Osteocyte (in vitro differentiated cells): ENCODE results near the gene ENKUR. TPM values are rescaled to one million over a fixed set of nuclear protein-coding genes. Genes with fewer than 3 reads are reported as not detected.

ENCODE experiments used
- DNase-seq: peaks from one replicate; pipeline ENCODE4 v3.0.0; 2021; ENCODE audit warnings: mixed read lengths; ENCODE audit not compliant: unreplicated experiment; ENCODE audit errors: extremely low spot score
- H3K27ac Mint-ChIP-seq: one replicate; pipeline ENCODE4 v1.8.0; 2021; ENCODE audit warnings: mild to moderate bottlenecking, mixed read lengths; ENCODE audit not compliant: unreplicated experiment
- H3K27me3 Mint-ChIP-seq: one replicate; pipeline ENCODE4 v1.8.0; 2021; ENCODE audit warnings: mixed read lengths; ENCODE audit not compliant: unreplicated experiment
- H3K36me3 Mint-ChIP-seq: one replicate; pipeline ENCODE4 v1.8.0; 2021; ENCODE audit warnings: mixed read lengths; ENCODE audit not compliant: unreplicated experiment
- H3K4me1 Mint-ChIP-seq: one replicate; pipeline ENCODE4 v1.8.0; 2021; ENCODE audit warnings: mixed read lengths; ENCODE audit not compliant: unreplicated experiment
- H3K4me3 Mint-ChIP-seq: one replicate; pipeline ENCODE4 v1.8.0; 2021; ENCODE audit warnings: mild to moderate bottlenecking, moderate library complexity, mixed read lengths; ENCODE audit not compliant: unreplicated experiment
- H3K9me3 Mint-ChIP-seq: one replicate; pipeline ENCODE4 v1.8.0; 2021; ENCODE audit warnings: mixed read lengths; ENCODE audit not compliant: unreplicated experiment
- CTCF ChIP-seq: fragments of 200-600 bp; sonication (generic); IDR thresholded peaks from 2 replicates; pipeline ENCODE4 v1.5.0; 2021; ENCODE audit warnings: antibody characterized with exemption, mild to moderate bottlenecking, moderate library complexity
- total RNA-seq: library from RNA; stranded (reverse); gene quantifications from 2 replicates; pipeline ENCODE4 v1.2.1, GENCODE V29; 2021

Gene ENKUR
- total RNA-seq, 1 donor from 2014 or later, result 0.62 TPM

- Mint-ChIP-seq H3K27ac (no peak overlapping the region), H3K4me3 (no peak overlapping the region), H3K9me3 (no peaks in the 10 kb centered on the region), H3K4me1 (peaks cover 2% of the 10 kb centered on the region), H3K27me3 (peaks cover 16% of the 10 kb centered on the region), H3K36me3 (no peaks in the 10 kb centered on the region)
- no peak for TF ChIP-seq CTCF
- no peak for DNase-seq
Observed at GRCh38 chr10:24982319-24983112, 33.4 kb downstream of the ENKUR start.

GRCh38 chr10:24981161-24981710, 34.7 kb downstream of the ENKUR start:
- DNase-seq, result no peak
- Mint-ChIP-seq H3K4me3 (no peak overlapping the region), H3K27ac (no peak overlapping the region), H3K27me3 (peaks cover 16% of the 10 kb centered on the region), H3K9me3 (no peaks in the 10 kb centered on the region), H3K4me1 (no peaks in the 10 kb centered on the region), H3K36me3 (no peaks in the 10 kb centered on the region)
- TF ChIP-seq CTCF, result no peak

GRCh38 chr10:24979685-24980084, 36.3 kb downstream of the ENKUR start:
- Mint-ChIP-seq H3K36me3 (no peaks in the 10 kb centered on the region), H3K4me1 (peaks cover 9% of the 10 kb centered on the region), H3K27ac (no peak overlapping the region), H3K27me3 (peaks cover 16% of the 10 kb centered on the region), H3K9me3 (no peaks in the 10 kb centered on the region), H3K4me3 (no peak overlapping the region)
- no peak for TF ChIP-seq CTCF
- DNase-seq, result no peak

- H3K9me3 Mint-ChIP-seq, result no peaks in the 10 kb centered on the region
- no peak for TF ChIP-seq CTCF
- H3K36me3 Mint-ChIP-seq, result no peaks in the 10 kb centered on the region
- H3K4me3 Mint-ChIP-seq, result no peak overlapping the region
- H3K27ac Mint-ChIP-seq, result no peak overlapping the region
- peaks cover 12% of the 10 kb centered on the region for H3K27me3 Mint-ChIP-seq
- DNase-seq, result no peak
- peaks cover 17% of the 10 kb centered on the region for H3K4me1 Mint-ChIP-seq
Observed at GRCh38 chr10:24974976-24975375, 41.0 kb downstream of the ENKUR start.

GRCh38 chr10:24973163-24973562, 42.8 kb downstream of the ENKUR start:
- no peak for TF ChIP-seq CTCF
- Mint-ChIP-seq H3K27me3 (peaks cover 2% of the 10 kb centered on the region), H3K27ac (no peak overlapping the region), H3K36me3 (no peaks in the 10 kb centered on the region), H3K9me3 (no peaks in the 10 kb centered on the region), H3K4me1 (peaks cover 26% of the 10 kb centered on the region), H3K4me3 (no peak overlapping the region)
- no peak for DNase-seq
